SK-N-SH (cell line): ENCODE results near the gene AXL. TPM values are rescaled to one million over a fixed set of nuclear protein-coding genes. Genes with fewer than 3 reads are reported as not detected.

Experiments used
- CTCF ChIA-PET: fragments of 300-600, 350-600 bp; formaldehyde crosslinking; extraction: SDS; loops from one replicate; lab custom pipeline; 2021; lab: Yijun Ruan, JAX
- POLR2A ChIA-PET: fragments of 350-600 bp; sonication (Branson Sonifier 250); formaldehyde crosslinking; extraction: SDS; loops from one replicate; lab custom pipeline; 2020; ENCODE audit warnings: antibody characterized with exemption, inconsistent platforms; lab: Yijun Ruan, JAX
- DNase-seq: peaks from one replicate; pipeline ENCODE4 v3.0.0; 2012
- H2AFZ ChIP-seq: fragments of 200-600 bp; sonication (generic); 2 replicates; pipeline ENCODE4 v1.8.1; 2016; ENCODE audit warnings: antibody characterized with exemption, mild to moderate bottlenecking, low read depth
- H3F3A ChIP-seq: fragments of 200-600 bp; sonication (generic); replicated peaks from 2 replicates; pipeline ENCODE3; 2016; ENCODE audit warnings: antibody characterized with exemption, mild to moderate bottlenecking; ENCODE audit not compliant: insufficient read depth
- H3K27ac ChIP-seq, 2 experiments: fragments of 200-500 bp in 1 of 2; fragments of 200-600 bp in 1 of 2; sonication (Bioruptor generic) in 1 of 2; sonication (generic), shearing (Covaris generic) in 1 of 2; 2 replicates each; pipeline versions ENCODE4 v1.5.1 to v1.6.1; 2014 to 2016; ENCODE audit warnings: low read depth in 2 of 2, inconsistent platforms in 1 of 2, low read length in 1 of 2, mild to moderate bottlenecking in 1 of 2, mixed read lengths in 1 of 2
- H3K27me3 ChIP-seq: fragments of 200-600 bp; sonication (generic), shearing (Covaris generic); 2 replicates; pipeline ENCODE4 v1.6.1; 2016; ENCODE audit warnings: mixed run types; ENCODE audit not compliant: insufficient read depth
- H3K36me3 ChIP-seq, 2 experiments: fragments of 200-500 bp in 1 of 2; fragments of 200-600 bp in 1 of 2; sonication (Bioruptor generic) in 1 of 2; sonication (generic) in 1 of 2; replicated peaks in 1 of 2; 2 replicates each; pipeline versions ENCODE3 to v1.5.1; 2014 to 2016; ENCODE audit warnings: low read length in 1 of 2, mild to moderate bottlenecking in 1 of 2; ENCODE audit not compliant: insufficient read depth in 2 of 2, control insufficient read depth in 1 of 2
- H3K4me1 ChIP-seq, 2 experiments: fragments of 200-500 bp in 1 of 2; fragments of 200-600 bp in 1 of 2; sonication (Bioruptor generic) in 1 of 2; sonication (generic), shearing (Covaris generic) in 1 of 2; 2 replicates each; pipeline versions ENCODE4 v1.5.1 to v1.6.1; 2014 to 2016; ENCODE audit warnings: low read depth in 1 of 2, low read length in 1 of 2, mixed run types in 1 of 2; ENCODE audit not compliant: insufficient read depth in 2 of 2, control insufficient read depth in 1 of 2
- H3K4me2 ChIP-seq: fragments of 200-600 bp; sonication (generic), shearing (Covaris generic); 2 replicates; pipeline ENCODE4 v1.6.1; 2017; ENCODE audit warnings: mixed run types
- H3K4me3 ChIP-seq, 2 experiments: fragments of 200-500 bp in 1 of 2; fragments of 200-600 bp in 1 of 2; sonication (Bioruptor generic) in 1 of 2; sonication (generic), shearing (Covaris generic) in 1 of 2; 2 replicates each; pipeline versions ENCODE4 v1.5.1 to v1.8.1; 2014 to 2016; ENCODE audit warnings: low read depth in 2 of 2, inconsistent platforms in 1 of 2, low read length in 1 of 2, mild to moderate bottlenecking in 1 of 2, mixed read lengths in 1 of 2, moderate library complexity in 1 of 2
- H3K79me2 ChIP-seq: fragments of 200-600 bp; sonication (generic); 2 replicates; pipeline ENCODE4 v1.8.1; 2017; ENCODE audit warnings: mild to moderate bottlenecking; ENCODE audit not compliant: insufficient read depth
- H3K9ac ChIP-seq: fragments of 200-600 bp; sonication (generic); 2 replicates; pipeline ENCODE4 v1.6.1; 2017; ENCODE audit warnings: mixed run types
- H3K9me2 ChIP-seq: fragments of 200-600 bp; sonication (generic); 2 replicates; pipeline ENCODE4 v1.6.1; 2017; ENCODE audit warnings: mixed run types
- H3K9me3 ChIP-seq: fragments of 200-600 bp; sonication (generic); 2 replicates; pipeline ENCODE4 v1.6.1; 2017; ENCODE audit warnings: mixed run types, mild to moderate bottlenecking, moderate library complexity
- H4K20me1 ChIP-seq: fragments of 200-600 bp; sonication (generic); 2 replicates; pipeline ENCODE4 v1.6.1; 2017; ENCODE audit warnings: mild to moderate bottlenecking, mixed run types; ENCODE audit not compliant: insufficient read depth
- CHD2 ChIP-seq: fragments of 150-350 bp; IDR thresholded peaks from 2 replicates; pipeline ENCODE4 v1.6.1; 2018; ENCODE audit warnings: low read length; ENCODE audit not compliant: partially characterized antibody
- CTCF ChIP-seq: fragments of 200-600 bp; sonication (generic); IDR thresholded peaks from 2 replicates; pipeline ENCODE4 v1.6.1; 2017; ENCODE audit warnings: antibody characterized with exemption, mild to moderate bottlenecking, moderate library complexity
- ELF1 ChIP-seq: IDR thresholded peaks from 2 replicates; pipeline ENCODE4 v1.4.0; 2012
- EP300 ChIP-seq, 2 experiments: IDR thresholded peaks; 2 replicates each; pipeline versions ENCODE4 v1.4.0 to v1.6.1; 2012; ENCODE audit warnings: borderline replicate concordance in 1 of 2, low read depth in 1 of 2, low read length in 1 of 2
- FOXM1 ChIP-seq: IDR thresholded peaks from 2 replicates; pipeline ENCODE4 v1.4.0; 2012; ENCODE audit warnings: low read depth, mild to moderate bottlenecking
- GATA2 ChIP-seq: sonication (generic); formaldehyde crosslinking; IDR thresholded peaks from 2 replicates; pipeline ENCODE4 v1.5.0; 2020; ENCODE audit warnings: mild to moderate bottlenecking, missing genetic modification reagents
- IRF3 ChIP-seq: fragments of 150-350 bp; IDR thresholded peaks from 2 replicates; pipeline ENCODE4 v1.6.1; 2016; ENCODE audit warnings: mild to moderate bottlenecking, low read depth, low read length
- MAX ChIP-seq: IDR thresholded peaks from 2 replicates; pipeline ENCODE4 v1.4.0; 2012; ENCODE audit warnings: low read depth
- MXI1 ChIP-seq: IDR thresholded peaks from 2 replicates; pipeline ENCODE4 v1.6.1; 2012; ENCODE audit warnings: mild to moderate bottlenecking, low read depth, low read length, improper control_type of control experiment
- NFIC ChIP-seq: IDR thresholded peaks from 2 replicates; pipeline ENCODE4 v1.4.0; 2012; ENCODE audit warnings: borderline replicate concordance
- NRF1 ChIP-seq: IDR thresholded peaks from 2 replicates; pipeline ENCODE4 v1.6.1; 2012; ENCODE audit warnings: low read depth, mild to moderate bottlenecking, low read length
- PBX3 ChIP-seq: IDR thresholded peaks from 2 replicates; pipeline ENCODE4; 2012
- RFX5 ChIP-seq: IDR thresholded peaks from 2 replicates; pipeline ENCODE4 v1.6.1; 2012; ENCODE audit warnings: mild to moderate bottlenecking, improper control_type of control experiment, low read length
- RXRA ChIP-seq: IDR thresholded peaks from 2 replicates; pipeline ENCODE4 v1.4.0; 2012; ENCODE audit warnings: low read depth, mild to moderate bottlenecking, borderline replicate concordance
- USF1 ChIP-seq: IDR thresholded peaks from 2 replicates; pipeline ENCODE4 v1.4.0; 2012; ENCODE audit warnings: low read depth, borderline replicate concordance
- ZBTB33 ChIP-seq: IDR thresholded peaks from 2 replicates; pipeline ENCODE4 v1.4.0; 2012; ENCODE audit warnings: low read depth, borderline replicate concordance
- WGBS: methylation state at CpG from one replicate; pipeline ENCODE4 v1.1.6; 2017; ENCODE audit warnings: low lambda C conversion rate; 5-methylcytosine and 5-hydroxymethylcytosine counted together
- polyA plus RNA-seq, 3 experiments: library from polyadenylated mRNA; depleted of rRNA; stranded (reverse); fragments of >200 nt; gene quantifications; 2 replicates each; pipeline ENCODE4 v1.2.3, GENCODE V29; 2012

The AXL gene
- polyA plus RNA-seq, 1 of the 3 experiments (the other 2 are of a cell fraction), result 82.6 TPM

GRCh38 chr19:41238244-41238643, 19.2 kb downstream of the AXL start:
- Histone ChIP-seq H3K4me2 (no peak overlapping the region), H3K27me3 (no peaks in the 10 kb centered on the region), H3K9me2 (no peaks in the 10 kb centered on the region), H4K20me1 (no peaks in the 10 kb centered on the region), H2AFZ (no peak overlapping the region), H3F3A (peaks cover 41% of the 10 kb centered on the region), H3K9ac (no peak overlapping the region), H3K27ac (no peak overlapping the region), H3K9me3 (no peaks in the 10 kb centered on the region), H3K4me1 (no peaks in the 10 kb centered on the region), H3K4me3 (no peak overlapping the region), H3K79me2 (peaks cover 32% of the 10 kb centered on the region), H3K36me3 (peaks cover 16 to 81% of the 10 kb centered on the region in 2 experiments)
- WGBS, result 83% methylated on average over 10 of the region's 10 CpGs
- no peak for DNase-seq
- ChIA-PET POLR2A (no interaction called here), CTCF (no interaction called here)
- no peak for TF ChIP-seq EP300 (IDR thresholded peaks at IDR 0.05; ENCODE audit: borderline replicate concordance in 1 of 2, low read depth in 1 of 2, low read length in 1 of 2)
- no peak for TF ChIP-seq CHD2
- TF ChIP-seq NRF1, result no peak
- no peak for TF ChIP-seq PBX3
- no peak for TF ChIP-seq CTCF

GRCh38 chr19:41239363-41239762, 20.3 kb downstream of the AXL start:
- H3K9me3 ChIP-seq, result no peaks in the 10 kb centered on the region
- 70% methylated on average over 9 of the region's 9 CpGs for WGBS
- no peak overlapping the region for H3K4me2 ChIP-seq
- H3K79me2 ChIP-seq, result peaks cover 36% of the 10 kb centered on the region
- no peak overlapping the region for H3K9ac ChIP-seq
- TF ChIP-seq GATA2 (CRISPR knock-in tag) (no peak), USF1 (no peak), IRF3 (no peak), ZBTB33 (no peak), MXI1 (no peak), NFIC (no peak), PBX3 (no peak), MAX (no peak), RXRA (no peak), CHD2 (no peak), FOXM1 (no peak), RFX5 (no peak), NRF1 (no peak), ELF1 (no peak)
- H4K20me1 ChIP-seq, result no peaks in the 10 kb centered on the region
- DNase-seq, result no peak
- no peaks in the 10 kb centered on the region for H3K9me2 ChIP-seq
- ChIA-PET POLR2A (no interaction called here), CTCF (interaction anchor here (0.7 kb wide), 1 partner anchor 9 kb away, joined by 3 read pairs; no protein-coding TSS in a partner anchor)
- H3F3A ChIP-seq, result peaks cover 30% of the 10 kb centered on the region
- H3K4me3 ChIP-seq, result no peak overlapping the region
- no peak overlapping the region for H3K27ac ChIP-seq
- no peak overlapping the region for H2AFZ ChIP-seq
- H3K27me3 ChIP-seq, result no peaks in the 10 kb centered on the region
- peaks cover 13 to 81% of the 10 kb centered on the region in 2 experiments for H3K36me3 ChIP-seq
- no peaks in the 10 kb centered on the region for H3K4me1 ChIP-seq
